ENCODE results near the gene HSPD1. TPM values are rescaled to one million over a fixed set of nuclear protein-coding genes. Genes with fewer than 3 reads are reported as not detected.
A peak's percentile ranks its signal among the peaks of the same experiment; 100 is the strongest.
"Not testable (repeated sequence)": the region's sequence is repeated elsewhere in the genome, so short reads cannot be mapped to it uniquely, and the experiment has no call there.

The HSPD1 gene
- total RNA-seq, 1 experiment from 2014 or later: 1,107 TPM

- DNase-seq (ENCODE audit: extremely low read depth, low read depth): no peak
Observed at GRCh38 chr2:197498235-197498936, 1.3 kb downstream of the HSPD1 start.

- no peak for DNase-seq (ENCODE audit: extremely low read depth, low read depth)
Observed at GRCh38 chr2:197497326-197497725, 2.3 kb downstream of the HSPD1 start.

GRCh38 chr2:197496695-197497094 lies 2.9 kb downstream of the HSPD1 start:
- no peak for DNase-seq (ENCODE audit: extremely low read depth, low read depth)

- no peak for DNase-seq (ENCODE audit: extremely low read depth, low read depth)
Observed at GRCh38 chr2:197495433-197496134, 4.1 kb downstream of the HSPD1 start.

- no peak for DNase-seq (ENCODE audit: extremely low read depth, low read depth)
Observed at GRCh38 chr2:197487385-197487784, 12.3 kb downstream of the HSPD1 start.

GRCh38 chr2:197486175-197486574 lies 13.5 kb downstream of the HSPD1 start:
- no peak for DNase-seq (ENCODE audit: extremely low read depth, low read depth)

GRCh38 chr2:197484248-197484647 lies 15.4 kb downstream of the HSPD1 start:
- DNase-seq (ENCODE audit: extremely low read depth, low read depth): not testable (repeated sequence)

GRCh38 chr2:197480165-197481036 lies 19.2 kb downstream of the HSPD1 start:
- DNase-seq (ENCODE audit: extremely low read depth, low read depth): no peak

GRCh38 chr2:197477797-197478196 lies 21.8 kb downstream of the HSPD1 start:
- no peak for DNase-seq (ENCODE audit: extremely low read depth, low read depth)

GRCh38 chr2:197472166-197472565 lies 27.5 kb downstream of the HSPD1 start:
- DNase-seq (ENCODE audit: extremely low read depth, low read depth): no peak

GRCh38 chr2:197464175-197464574 lies 35.5 kb downstream of the HSPD1 start:
- no peak for DNase-seq (ENCODE audit: extremely low read depth, low read depth)

GRCh38 chr2:197461057-197461456 lies 38.6 kb downstream of the HSPD1 start:
- no peak for DNase-seq (ENCODE audit: extremely low read depth, low read depth)

- DNase-seq (ENCODE audit: extremely low read depth, low read depth): no peak
Observed at GRCh38 chr2:197460649-197461048, 39.0 kb downstream of the HSPD1 start.

- no peak for DNase-seq (ENCODE audit: extremely low read depth, low read depth)
Observed at GRCh38 chr2:197455428-197455827, 44.2 kb downstream of the HSPD1 start.

- no peak for DNase-seq (ENCODE audit: extremely low read depth, low read depth)
Observed at GRCh38 chr2:197454923-197455322, 44.7 kb downstream of the HSPD1 start.

- DNase-seq (ENCODE audit: extremely low read depth, low read depth): peak; percentile 87
Observed at GRCh38 chr2:197453914-197454398, 45.7 kb downstream of the HSPD1 start.

- peak; percentile 99 for DNase-seq (ENCODE audit: extremely low read depth, low read depth)
Observed at GRCh38 chr2:197453123-197453913, 46.3 kb downstream of the HSPD1 start, which contains the start of gene COQ10B. Gene COQ10B (plus strand): TSS chr2:197453552. CDS start chr2:197453561, 9 bp downstream.

GRCh38 chr2:197452754-197453122 lies 46.9 kb downstream of the HSPD1 start:
- DNase-seq (ENCODE audit: extremely low read depth, low read depth): no peak

GRCh38 chr2:197450935-197451358 lies 48.7 kb downstream of the HSPD1 start:
- not testable (repeated sequence) for DNase-seq (ENCODE audit: extremely low read depth, low read depth)

- DNase-seq (ENCODE audit: extremely low read depth, low read depth): no peak
Observed at GRCh38 chr2:197450465-197450864, 49.2 kb downstream of the HSPD1 start.

Measured in NCI-H460 (cell line).